Endodermal cell (in vitro differentiated cells): Measurements from ENCODE around the gene CYP19A1. TPM values are rescaled to one million over a fixed set of nuclear protein-coding genes. Genes with fewer than 3 reads are reported as not detected.
A peak's percentile ranks its signal among the peaks of the same experiment; 100 is the strongest.

ENCODE experiments used
- DNase-seq: peaks from one replicate; pipeline ENCODE4 v3.0.0-alpha.2; 2017
- H3K27ac ChIP-seq: 2 replicates; pipeline ENCODE4 v1.5.1; 2013; ENCODE audit warnings: mild to moderate bottlenecking, low read depth, low read length, moderate library complexity
- H3K27me3 ChIP-seq: 2 replicates; pipeline ENCODE4 v1.6.1; 2013; ENCODE audit warnings: mild to moderate bottlenecking, low read length, moderate library complexity; ENCODE audit not compliant: insufficient read depth, control insufficient read depth, poor library complexity, severe bottlenecking
- H3K36me3 ChIP-seq: 2 replicates; pipeline ENCODE4 v1.7.0; 2013; ENCODE audit warnings: mild to moderate bottlenecking, low read length, moderate library complexity; ENCODE audit not compliant: control insufficient read depth, insufficient read depth
- H3K4me1 ChIP-seq: one replicate; pipeline ENCODE4 v1.7.0; 2013; ENCODE audit warnings: low read length; ENCODE audit not compliant: control insufficient read depth, insufficient read depth
- H3K4me3 ChIP-seq: 2 replicates; pipeline ENCODE4 v1.5.1; 2013; ENCODE audit warnings: mild to moderate bottlenecking, low read length, moderate library complexity
- H3K9ac ChIP-seq: 2 replicates; pipeline ENCODE4 v1.6.1; 2013; ENCODE audit warnings: mild to moderate bottlenecking, low read length, moderate library complexity; ENCODE audit not compliant: poor library complexity, severe bottlenecking; ENCODE audit errors: extremely low read depth
- H3K9me3 ChIP-seq: 2 replicates; pipeline ENCODE4 v1.6.1; 2013; ENCODE audit warnings: mild to moderate bottlenecking, low read length, moderate library complexity; ENCODE audit not compliant: control insufficient read depth
- H3K27ac Mint-ChIP-seq: 2 replicates; pipeline ENCODE4 v1.8.0; 2020; ENCODE audit warnings: mixed read lengths
- H3K27me3 Mint-ChIP-seq: 2 replicates; pipeline ENCODE4 v1.8.0; 2021; ENCODE audit warnings: mild to moderate bottlenecking, mixed read lengths; ENCODE audit not compliant: insufficient read depth
- H3K36me3 Mint-ChIP-seq: 2 replicates; pipeline ENCODE4 v1.8.0; 2020; ENCODE audit warnings: low read depth, mixed read lengths
- H3K4me1 Mint-ChIP-seq: 2 replicates; pipeline ENCODE4 v1.8.0; 2020; ENCODE audit warnings: mixed read lengths
- H3K4me3 Mint-ChIP-seq: 2 replicates; pipeline ENCODE4 v1.8.0; 2020; ENCODE audit warnings: mild to moderate bottlenecking, moderate library complexity, mixed read lengths
- H3K9me3 Mint-ChIP-seq: 2 replicates; pipeline ENCODE4 v1.8.0; 2020; ENCODE audit warnings: mild to moderate bottlenecking, mixed read lengths
- CTCF ChIP-seq: fragments of 200-600 bp; sonication (generic); conservative IDR thresholded peaks from 2 replicates; pipeline ENCODE4 v1.5.0; 2021; ENCODE audit warnings: antibody characterized with exemption, mild to moderate bottlenecking
- WGBS, 2 experiments: methylation state at CpG; one replicate each; pipeline versions ENCODE4 v1.1.5 to v1.1.7; 2013; ENCODE audit warnings: missing lambda C conversion rate in 2 of 2, mixed read lengths in 1 of 2; ENCODE audit not compliant: insufficient coverage in 1 of 2, insufficient read length in 1 of 2; 5-methylcytosine and 5-hydroxymethylcytosine counted together
- total RNA-seq, 2 donors: library from RNA; stranded (reverse); fragmentation: NEBNext Ultra II Directional in 1 of 2; extraction: Animal tissue kit (Norgen Biotek cat#: 25700) in 1 of 2; gene quantifications; 2 replicates in 1 of 2; 3 replicates in 1 of 2; pipeline ENCODE4 v1.2.1, GENCODE V29; 2021

The CYP19A1 gene
- total RNA-seq, 2 donors from 2014 or later, result not detected

GRCh38 chr15:51380999-51381806, 42.8 kb upstream of the CYP19A1 start:
- H3K4me1 ChIP-seq, result no peaks in the 10 kb centered on the region
- WGBS, 2 experiments, result 30 to 36% methylated on average over 11 to 14 of the region's 14 CpGs
- no peaks in the 10 kb centered on the region for H3K36me3 Mint-ChIP-seq
- no peaks in the 10 kb centered on the region for H3K9me3 Mint-ChIP-seq
- DNase-seq, result peak; percentile 84
- H3K4me3 ChIP-seq, result no peak overlapping the region
- no peaks in the 10 kb centered on the region for H3K36me3 ChIP-seq
- TF ChIP-seq CTCF, result peak; percentile 96
- no peak overlapping the region for H3K4me3 Mint-ChIP-seq
- no peaks in the 10 kb centered on the region for H3K9me3 ChIP-seq
- peaks cover 33% of the 10 kb centered on the region for H3K27me3 Mint-ChIP-seq
- H3K27ac ChIP-seq, result no peak overlapping the region
- peaks cover 25% of the 10 kb centered on the region for H3K27me3 ChIP-seq
- H3K4me1 Mint-ChIP-seq, result no peaks in the 10 kb centered on the region
- H3K9ac ChIP-seq, result no peak overlapping the region
- H3K27ac Mint-ChIP-seq, result no peak overlapping the region

GRCh38 chr15:51379390-51379789, 41.0 kb upstream of the CYP19A1 start:
- DNase-seq, result no peak
- H3K4me1 ChIP-seq, result no peaks in the 10 kb centered on the region
- peaks cover 25% of the 10 kb centered on the region for H3K27me3 ChIP-seq
- Mint-ChIP-seq H3K36me3 (no peaks in the 10 kb centered on the region), H3K27me3 (peaks cover 31% of the 10 kb centered on the region), H3K4me3 (no peak overlapping the region), H3K27ac (no peak overlapping the region), H3K4me1 (no peaks in the 10 kb centered on the region), H3K9me3 (no peaks in the 10 kb centered on the region)
- H3K27ac ChIP-seq, result no peak overlapping the region
- no peak for TF ChIP-seq CTCF
- H3K9me3 ChIP-seq, result no peaks in the 10 kb centered on the region
- H3K9ac ChIP-seq, result no peak overlapping the region
- H3K4me3 ChIP-seq, result no peak overlapping the region
- 92 to 96% methylated on average over 3 to 4 of the region's 4 CpGs for WGBS, 2 experiments
- no peaks in the 10 kb centered on the region for H3K36me3 ChIP-seq

DNA sequence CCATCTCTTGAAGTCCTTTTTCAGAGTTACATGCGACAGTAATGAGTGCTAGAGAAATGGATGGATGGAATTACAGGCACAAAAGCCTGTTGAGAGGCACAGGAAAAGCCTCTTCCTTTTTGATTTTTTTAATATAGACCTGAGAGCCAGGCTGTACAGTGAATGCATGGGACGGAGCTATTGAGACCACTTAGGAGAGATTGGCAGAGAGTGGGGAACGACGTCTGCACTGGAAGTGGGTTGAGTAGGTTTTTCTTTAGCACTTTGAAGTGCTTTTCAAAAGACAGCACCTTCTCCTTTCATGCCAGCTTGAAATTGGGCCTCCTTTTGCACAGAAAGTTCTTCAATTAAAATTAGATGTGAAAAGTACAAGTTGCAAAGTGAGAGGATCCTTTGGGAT, 40.0 kb upstream of the CYP19A1 start:
- Histone ChIP-seq H3K36me3 (no peaks in the 10 kb centered on the region), H3K9ac (no peak overlapping the region), H3K9me3 (no peaks in the 10 kb centered on the region), H3K27ac (no peak overlapping the region), H3K4me3 (no peak overlapping the region), H3K4me1 (no peaks in the 10 kb centered on the region), H3K27me3 (peaks cover 25% of the 10 kb centered on the region)
- peaks cover 27% of the 10 kb centered on the region for H3K27me3 Mint-ChIP-seq
- H3K4me3 Mint-ChIP-seq, result no peak overlapping the region
- no peaks in the 10 kb centered on the region for H3K9me3 Mint-ChIP-seq
- no peaks in the 10 kb centered on the region for H3K36me3 Mint-ChIP-seq
- DNase-seq, result no peak
- H3K27ac Mint-ChIP-seq, result no peak overlapping the region
- H3K4me1 Mint-ChIP-seq, result no peaks in the 10 kb centered on the region
- WGBS, 2 experiments, result 80 to 91% methylated on average over 4 of the region's 4 CpGs
- no peak for TF ChIP-seq CTCF
